Brain microvascular endothelial cell (primary cell): ENCODE results near the gene DSP.

Experiments
- DNase-seq: peaks from one replicate; pipeline ENCODE4 v3.0.0-alpha.2; 2020
- H3K27ac ChIP-seq: fragments of 250-450 bp; sonication (Bioruptor Pico); 2 replicates; pipeline ENCODE4 v1.5.1; 2020; ENCODE audit warnings: mild to moderate bottlenecking, moderate library complexity
- H3K27me3 ChIP-seq: fragments of 250-450 bp; sonication (Bioruptor Pico); replicated peaks from 2 replicates; pipeline ENCODE4 v1.5.1; 2020; ENCODE audit warnings: mild to moderate bottlenecking
- H3K36me3 ChIP-seq: fragments of 250-450 bp; sonication (Bioruptor Pico); replicated peaks from 2 replicates; pipeline ENCODE4 v1.5.1; 2020; ENCODE audit warnings: mild to moderate bottlenecking
- H3K4me3 ChIP-seq: 2 replicates; pipeline ENCODE4 v1.5.1; 2011; ENCODE audit warnings: low read depth, mild to moderate bottlenecking, control low read depth, low read length, moderate library complexity
- in situ Hi-C: cut with HindIII; loops from 2 replicates; pipeline ENCODE4 v1.10.0; 2017; ENCODE audit warnings: low sequenced_read_pairs, low pct_ligation_motif_present
- TF ChIP-seq, protein P1 (sequence below): IDR thresholded peaks from 2 replicates; pipeline ENCODE4 v1.5.1; 2011; ENCODE audit warnings: low read depth, mild to moderate bottlenecking, moderate library complexity, low read length, control low read depth, inconsistent platforms; ENCODE audit errors: missing control alignments

Gene DSP

GRCh38 chr6:7590918-7591302 lies 49.4 kb downstream of the DSP start:
- TF ChIP-seq, protein P1, sequence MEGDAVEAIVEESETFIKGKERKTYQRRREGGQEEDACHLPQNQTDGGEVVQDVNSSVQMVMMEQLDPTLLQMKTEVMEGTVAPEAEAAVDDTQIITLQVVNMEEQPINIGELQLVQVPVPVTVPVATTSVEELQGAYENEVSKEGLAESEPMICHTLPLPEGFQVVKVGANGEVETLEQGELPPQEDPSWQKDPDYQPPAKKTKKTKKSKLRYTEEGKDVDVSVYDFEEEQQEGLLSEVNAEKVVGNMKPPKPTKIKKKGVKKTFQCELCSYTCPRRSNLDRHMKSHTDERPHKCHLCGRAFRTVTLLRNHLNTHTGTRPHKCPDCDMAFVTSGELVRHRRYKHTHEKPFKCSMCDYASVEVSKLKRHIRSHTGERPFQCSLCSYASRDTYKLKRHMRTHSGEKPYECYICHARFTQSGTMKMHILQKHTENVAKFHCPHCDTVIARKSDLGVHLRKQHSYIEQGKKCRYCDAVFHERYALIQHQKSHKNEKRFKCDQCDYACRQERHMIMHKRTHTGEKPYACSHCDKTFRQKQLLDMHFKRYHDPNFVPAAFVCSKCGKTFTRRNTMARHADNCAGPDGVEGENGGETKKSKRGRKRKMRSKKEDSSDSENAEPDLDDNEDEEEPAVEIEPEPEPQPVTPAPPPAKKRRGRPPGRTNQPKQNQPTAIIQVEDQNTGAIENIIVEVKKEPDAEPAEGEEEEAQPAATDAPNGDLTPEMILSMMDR: no peak
- H3K36me3 ChIP-seq: peaks cover 12% of the 10 kb centered on the region
- in situ Hi-C loops: loop anchor here (25.0 kb wide), 1 partner anchor 179 kb away; no protein-coding TSS in a partner anchor
- H3K27ac ChIP-seq: no peak overlapping the region
- no peak for DNase-seq
- peak overlapping the region; percentile 79 for H3K4me3 ChIP-seq
- no peaks in the 10 kb centered on the region for H3K27me3 ChIP-seq

- in situ Hi-C loops: loop anchor here (25.0 kb wide), 1 partner anchor 179 kb away; no protein-coding TSS in a partner anchor
- Histone ChIP-seq H3K27ac (no peak overlapping the region), H3K4me3 (no peak overlapping the region), H3K36me3 (peaks cover 16% of the 10 kb centered on the region), H3K27me3 (no peaks in the 10 kb centered on the region)
- TF ChIP-seq, protein P1: no peak
- no peak for DNase-seq
Measured at GRCh38 chr6:7591770-7592169, 50.3 kb downstream of the DSP start.

DNA sequence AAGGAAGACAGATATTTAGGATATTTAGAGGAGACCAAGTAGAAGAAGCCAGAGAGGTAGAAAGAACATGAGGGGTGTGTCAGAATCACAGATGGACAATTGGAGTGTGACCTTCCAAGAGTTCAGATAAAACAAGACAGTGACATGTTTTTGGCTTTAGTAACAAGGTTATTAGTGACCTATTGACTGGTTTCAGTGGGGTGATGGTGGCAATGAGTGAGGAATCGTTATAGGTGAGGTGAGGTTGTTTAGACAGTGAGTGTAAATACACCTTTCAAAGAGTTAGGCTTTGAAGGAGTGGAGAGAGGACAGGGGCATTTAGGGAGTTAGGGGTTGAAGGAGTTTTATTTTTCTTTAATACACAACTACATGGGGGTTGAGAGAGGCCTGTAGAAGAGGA lies 51.8 kb downstream of the DSP start:
- in situ Hi-C loops: loop anchor here (25.0 kb wide), 1 partner anchor 181 kb away; no protein-coding TSS in a partner anchor
- Histone ChIP-seq H3K27me3 (no peaks in the 10 kb centered on the region), H3K27ac (no peak overlapping the region), H3K4me3 (no peak overlapping the region), H3K36me3 (peaks cover 21% of the 10 kb centered on the region)
- TF ChIP-seq, protein P1: no peak
- DNase-seq: no peak

DNA sequence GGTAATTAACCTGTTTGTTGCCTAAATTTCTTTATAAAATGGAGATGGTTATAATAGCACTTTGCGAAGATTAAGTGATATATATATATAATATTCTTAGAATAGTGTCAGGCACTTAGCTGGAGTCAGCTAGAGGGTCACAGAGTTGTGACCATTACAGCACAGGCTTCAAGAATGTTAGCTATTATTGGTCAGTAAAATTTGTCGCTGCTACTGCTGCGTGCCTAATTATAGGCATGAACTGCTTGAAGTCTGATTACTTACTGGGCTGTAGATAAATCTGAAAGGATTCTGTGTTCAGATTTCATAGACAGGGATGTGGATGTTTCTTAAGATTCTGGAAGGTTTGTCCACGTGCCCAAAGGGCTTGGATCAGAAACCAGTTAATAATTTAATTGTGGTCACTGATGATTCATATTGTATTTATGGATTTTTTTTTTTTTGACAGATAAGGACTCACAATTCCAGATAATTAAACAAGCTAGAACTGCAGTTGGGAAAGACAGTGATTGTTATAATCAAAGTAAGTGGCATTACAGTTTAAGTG lies 53.2 kb downstream of the DSP start:
- no peaks in the 10 kb centered on the region for H3K27me3 ChIP-seq
- H3K4me3 ChIP-seq: no peak overlapping the region
- H3K36me3 ChIP-seq: peaks cover 22% of the 10 kb centered on the region
- no peak for DNase-seq
- TF ChIP-seq, protein P1: no peak
- in situ Hi-C loops: loop anchor here (25.0 kb wide), 1 partner anchor 182 kb away; no protein-coding TSS in a partner anchor
- H3K27ac ChIP-seq: no peak overlapping the region

DNA sequence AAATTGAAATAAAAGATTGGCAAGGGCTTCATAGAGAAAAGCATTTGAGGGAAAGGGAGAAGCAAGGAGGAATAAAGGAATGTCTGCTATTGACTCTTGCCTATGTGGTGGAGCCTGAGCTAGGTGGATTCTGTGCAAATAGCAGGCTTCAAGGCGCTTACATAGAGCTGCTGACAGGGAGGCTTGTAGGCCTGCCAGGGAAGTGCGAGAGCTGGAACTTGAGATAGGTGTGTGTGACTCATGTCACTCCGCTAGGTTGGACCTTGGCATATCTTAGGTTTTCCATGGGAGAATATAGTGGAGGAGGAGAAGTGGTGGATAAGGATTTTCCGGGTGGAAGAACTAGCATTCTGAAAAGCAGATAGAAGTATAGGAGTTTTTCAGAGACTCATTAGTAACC lies 62.5 kb downstream of the DSP start:
- Histone ChIP-seq H3K27me3 (no peaks in the 10 kb centered on the region), H3K36me3 (peaks cover 67% of the 10 kb centered on the region), H3K4me3 (no peak overlapping the region), H3K27ac (no peak overlapping the region)
- in situ Hi-C loops: loop anchor here (25.0 kb wide), 1 partner anchor 317 kb away; no protein-coding TSS in a partner anchor
- TF ChIP-seq, protein P1: no peak
- no peak for DNase-seq

DNA sequence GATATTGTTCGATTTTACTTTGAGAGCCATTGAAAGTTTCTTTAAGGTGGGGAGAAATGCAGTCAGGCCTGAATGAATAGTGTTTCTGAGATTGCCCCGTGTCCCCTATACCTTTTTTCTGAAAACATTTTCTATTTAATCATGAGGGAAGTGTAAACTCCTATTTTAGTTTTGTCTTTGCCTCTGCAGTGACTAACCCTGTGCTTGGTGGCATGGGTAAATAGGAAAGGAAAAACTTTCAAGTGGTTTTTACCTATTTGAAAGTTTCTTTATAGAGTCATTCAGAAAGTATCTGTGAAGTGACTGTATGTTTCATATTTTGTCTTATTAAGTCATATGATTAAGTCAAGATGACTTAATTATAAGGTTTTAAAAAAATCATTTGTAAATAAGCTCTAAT lies 63.0 kb downstream of the DSP start:
- H3K36me3 ChIP-seq: peaks cover 69% of the 10 kb centered on the region

More for the DNA sequence above, 63.0 kb downstream of the DSP start:
- in situ Hi-C loops: loop anchor here (25.0 kb wide), 1 partner anchor 317 kb away; no protein-coding TSS in a partner anchor
- H3K27me3 ChIP-seq: no peaks in the 10 kb centered on the region
- H3K4me3 ChIP-seq: no peak overlapping the region
- TF ChIP-seq, protein P1: no peak
- no peak for DNase-seq
- H3K27ac ChIP-seq: no peak overlapping the region
